GM12878 (cell line): ENCODE data around the gene YBX1.

Experiments
- SRF ChIP-seq, 2 experiments: IDR thresholded peaks; 2 replicates each; pipeline ENCODE4 v1.6.1; 2011; ENCODE audit warnings: low read depth in 2 of 2, low read length in 2 of 2, mild to moderate bottlenecking in 1 of 2, moderate library complexity in 1 of 2
- TF ChIP-seq, protein P1 (sequence below), 3 experiments: IDR thresholded peaks in 2 of 3; conservative IDR thresholded peaks in 1 of 3; 2 replicates each; pipeline ENCODE4 v1.5.1; 2011; ENCODE audit warnings: low read depth in 3 of 3, low read length in 3 of 3, mild to moderate bottlenecking in 3 of 3, control low read depth in 2 of 3, moderate library complexity in 2 of 3, inconsistent platforms in 1 of 3, mixed read lengths in 1 of 3; ENCODE audit not compliant: control insufficient read depth in 2 of 3, insufficient read depth in 1 of 3; ENCODE audit errors: extremely low read depth in 1 of 3

DNA sequence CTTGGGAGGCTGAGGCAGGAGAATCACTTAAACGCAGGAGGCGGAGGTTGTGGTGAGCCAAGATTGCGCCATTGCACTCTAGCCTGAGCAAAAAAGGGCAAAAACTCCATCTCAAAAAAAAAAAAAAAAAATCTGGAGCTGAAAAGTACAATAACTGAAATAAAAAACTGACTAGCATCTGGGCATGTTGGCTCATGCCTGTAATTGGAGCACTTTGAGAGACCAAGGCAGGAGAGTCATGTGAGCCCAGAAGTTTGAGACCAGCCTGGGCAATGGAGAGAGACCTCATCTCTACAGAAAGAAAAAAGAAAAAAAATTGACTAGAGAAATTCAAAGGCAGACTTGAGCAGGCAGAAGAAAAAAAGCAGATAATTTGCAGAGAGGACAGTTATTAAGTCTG is 39.7 kb downstream of the YBX1 start:
- TF ChIP-seq SRF (IDR thresholded peaks at IDR 0.05; ENCODE audit: low read depth in 2 of 2, low read length in 2 of 2): no peak
- TF ChIP-seq, protein P1, sequence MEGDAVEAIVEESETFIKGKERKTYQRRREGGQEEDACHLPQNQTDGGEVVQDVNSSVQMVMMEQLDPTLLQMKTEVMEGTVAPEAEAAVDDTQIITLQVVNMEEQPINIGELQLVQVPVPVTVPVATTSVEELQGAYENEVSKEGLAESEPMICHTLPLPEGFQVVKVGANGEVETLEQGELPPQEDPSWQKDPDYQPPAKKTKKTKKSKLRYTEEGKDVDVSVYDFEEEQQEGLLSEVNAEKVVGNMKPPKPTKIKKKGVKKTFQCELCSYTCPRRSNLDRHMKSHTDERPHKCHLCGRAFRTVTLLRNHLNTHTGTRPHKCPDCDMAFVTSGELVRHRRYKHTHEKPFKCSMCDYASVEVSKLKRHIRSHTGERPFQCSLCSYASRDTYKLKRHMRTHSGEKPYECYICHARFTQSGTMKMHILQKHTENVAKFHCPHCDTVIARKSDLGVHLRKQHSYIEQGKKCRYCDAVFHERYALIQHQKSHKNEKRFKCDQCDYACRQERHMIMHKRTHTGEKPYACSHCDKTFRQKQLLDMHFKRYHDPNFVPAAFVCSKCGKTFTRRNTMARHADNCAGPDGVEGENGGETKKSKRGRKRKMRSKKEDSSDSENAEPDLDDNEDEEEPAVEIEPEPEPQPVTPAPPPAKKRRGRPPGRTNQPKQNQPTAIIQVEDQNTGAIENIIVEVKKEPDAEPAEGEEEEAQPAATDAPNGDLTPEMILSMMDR (IDR thresholded peaks at IDR 0.05 in 2 of 3, conservative IDR thresholded peaks at IDR 0.05 in 1 of 3; ENCODE audit: control insufficient read depth in 2 of 3, extremely low read depth in 1 of 3, insufficient read depth in 1 of 3, low read depth in 3 of 3, low read length in 3 of 3): no peak
